T47D (cell line): ENCODE results near the gene PRR7.
A peak's percentile ranks its signal among the peaks of the same experiment; 100 is the strongest.

Experiments
- DNase-seq, 2 experiments: peaks; one replicate each; pipeline versions ENCODE4 v3.0.0 to v3.0.0-alpha.2; 2011 to 2012; ENCODE audit warnings: low read depth in 1 of 2, low spot score in 1 of 2
- JUND ChIP-seq: IDR thresholded peaks from 2 replicates; pipeline ENCODE4 v1.6.1; 2012; ENCODE audit warnings: low read depth
- in situ Hi-C: cut with HindIII; loops from 2 replicates; pipeline ENCODE4 v1.10.0; 2016; ENCODE audit warnings: low sequenced_read_pairs, low pct_unique_long_range_greater_than_20kb

PRR7 gene

GRCh38 chr5:177444106-177445051 lies 2.2 kb upstream of the PRR7 start:
- TF ChIP-seq JUND: no peak
- in situ Hi-C loops: no loop called here
- no peak for DNase-seq

- in situ Hi-C loops: no loop called here
- no peak for DNase-seq
- no peak for TF ChIP-seq JUND
These were observed 1.3 kb upstream of the PRR7 start for GRCh38 chr5:177445052-177445916.

- TF ChIP-seq JUND: no peak
- in situ Hi-C loops: no loop called here
These were observed 756 bp upstream of the PRR7 start for GRCh38 chr5:177445917-177446199.

GRCh38 chr5:177447066-177447610 lies 524 bp downstream of the PRR7 start:
- in situ Hi-C loops: no loop called here
- no peak for TF ChIP-seq JUND
- peak; percentile 64 to 68 for DNase-seq

More at GRCh38 chr5:177445917-177446199, 756 bp upstream of the PRR7 start:
- DNase-seq: no peak

- in situ Hi-C loops: no loop called here
- no peak for DNase-seq
These were observed 1.1 kb downstream of the PRR7 start for GRCh38 chr5:177447611-177448243.

GRCh38 chr5:177448244-177448950 lies 1.8 kb downstream of the PRR7 start:
- DNase-seq: no peak
- TF ChIP-seq JUND: no peak
- in situ Hi-C loops: no loop called here

More at GRCh38 chr5:177447611-177448243, 1.1 kb downstream of the PRR7 start:
- no peak for TF ChIP-seq JUND

- no peak for TF ChIP-seq JUND
- in situ Hi-C loops: no loop called here
- no peak for DNase-seq
These were observed 2.8 kb downstream of the PRR7 start for GRCh38 chr5:177449140-177450061.

- no peak for DNase-seq
- in situ Hi-C loops: no loop called here
- no peak for TF ChIP-seq JUND
These were observed 4.2 kb downstream of the PRR7 start for GRCh38 chr5:177450667-177451424.

GRCh38 chr5:177452688-177453638 lies 6.3 kb downstream of the PRR7 start:
- TF ChIP-seq JUND: no peak
- in situ Hi-C loops: no loop called here
- no peak for DNase-seq

- no peak for DNase-seq
- no peak for TF ChIP-seq JUND
These were observed 7.3 kb downstream of the PRR7 start for GRCh38 chr5:177453852-177454396.

More at GRCh38 chr5:177453852-177454396, 7.3 kb downstream of the PRR7 start:
- in situ Hi-C loops: no loop called here
